Trophoblast cell (in vitro differentiated cells and primary cell): ENCODE data around the gene MPV17L2.

Source experiments
- DNase-seq, 2 donors: peaks; one replicate each; pipeline ENCODE4 v3.0.0-alpha.2; 2016
- H2AFZ ChIP-seq: 2 replicates; pipeline ENCODE4 v1.6.1; 2013; ENCODE audit warnings: low read length, moderate library complexity, mild to moderate bottlenecking; ENCODE audit not compliant: insufficient read depth, poor library complexity
- H2AK5ac ChIP-seq: 2 replicates; pipeline ENCODE4 v1.6.1; 2013; ENCODE audit warnings: mild to moderate bottlenecking, low read length
- H2BK120ac ChIP-seq: 2 replicates; pipeline ENCODE4 v1.6.1; 2013; ENCODE audit warnings: low read length, mild to moderate bottlenecking, moderate library complexity; ENCODE audit not compliant: insufficient read depth, poor library complexity
- H2BK12ac ChIP-seq: 2 replicates; pipeline ENCODE4 v1.6.1; 2013; ENCODE audit warnings: mild to moderate bottlenecking, low read length, moderate library complexity
- H2BK5ac ChIP-seq: 2 replicates; pipeline ENCODE4 v1.6.1; 2013; ENCODE audit warnings: low read length, low read depth, moderate library complexity, mild to moderate bottlenecking; ENCODE audit not compliant: poor library complexity
- H3K14ac ChIP-seq: 2 replicates; pipeline ENCODE4 v1.6.1; 2013; ENCODE audit warnings: mild to moderate bottlenecking, low read length
- H3K18ac ChIP-seq: 2 replicates; pipeline ENCODE4 v1.6.1; 2013; ENCODE audit warnings: mild to moderate bottlenecking, low read length
- H3K23ac ChIP-seq: 2 replicates; pipeline ENCODE4 v1.6.1; 2013; ENCODE audit warnings: low read length
- H3K27ac ChIP-seq: 2 replicates; pipeline ENCODE4 v1.5.1; 2013; ENCODE audit warnings: low read depth, mild to moderate bottlenecking, inconsistent platforms, low read length, moderate library complexity
- H3K27me3 ChIP-seq: 2 replicates; pipeline ENCODE4 v1.6.1; 2013; ENCODE audit warnings: inconsistent platforms, mild to moderate bottlenecking, low read length, moderate library complexity; ENCODE audit not compliant: insufficient read depth
- H3K36me3 ChIP-seq, 2 experiments: 1 replicate in 1 of 2; 2 replicates in 1 of 2; pipeline ENCODE4 v1.6.1; 2013; ENCODE audit warnings: low read length in 2 of 2, mild to moderate bottlenecking in 2 of 2, moderate library complexity in 1 of 2; ENCODE audit not compliant: insufficient read depth in 2 of 2, control insufficient read depth in 1 of 2
- H3K4ac ChIP-seq: 2 replicates; pipeline ENCODE4 v1.6.1; 2013; ENCODE audit warnings: low read depth, mild to moderate bottlenecking, low read length, moderate library complexity
- H3K4me1 ChIP-seq, 2 experiments: 1 replicate in 1 of 2; 2 replicates in 1 of 2; pipeline ENCODE4 v1.6.1; 2013; ENCODE audit warnings: low read length in 2 of 2, mild to moderate bottlenecking in 2 of 2, moderate library complexity in 1 of 2; ENCODE audit not compliant: insufficient read depth in 2 of 2, control insufficient read depth in 1 of 2
- H3K4me2 ChIP-seq: 2 replicates; pipeline ENCODE4 v1.6.1; 2013; ENCODE audit warnings: inconsistent platforms, mild to moderate bottlenecking, low read length, moderate library complexity
- H3K4me3 ChIP-seq: 2 replicates; pipeline ENCODE4 v1.5.1; 2013; ENCODE audit warnings: mild to moderate bottlenecking, low read depth, low read length, inconsistent platforms
- H3K79me1 ChIP-seq: one replicate; pipeline ENCODE4 v1.6.1; 2013; ENCODE audit warnings: low read length
- H3K79me2 ChIP-seq: 2 replicates; pipeline ENCODE4 v1.6.1; 2013; ENCODE audit warnings: low read length, mild to moderate bottlenecking; ENCODE audit not compliant: control insufficient read depth, insufficient read depth, poor library complexity
- H3K9ac ChIP-seq: 2 replicates; pipeline ENCODE4 v1.6.1; 2013; ENCODE audit warnings: mild to moderate bottlenecking, low read length
- H3K9me3 ChIP-seq: 2 replicates; pipeline ENCODE4 v1.6.1; 2013; ENCODE audit warnings: low read depth, mild to moderate bottlenecking, control low read depth, inconsistent platforms, low read length; ENCODE audit not compliant: insufficient read depth
- H4K12ac ChIP-seq: 2 replicates; pipeline ENCODE4 v1.6.1; 2013; ENCODE audit warnings: low read depth, mild to moderate bottlenecking, low read length, moderate library complexity
- H4K8ac ChIP-seq: 2 replicates; pipeline ENCODE4 v1.6.1; 2013; ENCODE audit warnings: low read depth, mild to moderate bottlenecking, low read length, moderate library complexity
- H4K91ac ChIP-seq: one replicate; pipeline ENCODE4 v1.6.1; 2013; ENCODE audit warnings: low read depth, mild to moderate bottlenecking, low read length, moderate library complexity
- WGBS: extraction: QIAGEN DNeasy Blood & Tissue Kit; methylation state at CpG from one replicate; pipeline ENCODE4 v1.1.7; 2013; ENCODE audit warnings: missing lambda C conversion rate; ENCODE audit not compliant: insufficient read length, insufficient coverage; ENCODE audit errors: extremely low coverage; 5-methylcytosine and 5-hydroxymethylcytosine counted together

Gene MPV17L2

GRCh38 chr19:18220632-18221275 is 27.7 kb downstream of the MPV17L2 start:
- H3K14ac ChIP-seq, result no peak overlapping the region
- no peak overlapping the region for H4K8ac ChIP-seq
- H2BK5ac ChIP-seq, result no peak overlapping the region
- H2AK5ac ChIP-seq, result no peak overlapping the region
- H4K12ac ChIP-seq, result no peak overlapping the region
- WGBS, result no CpG with 5 or more reads among the region's 33 CpGs
- no peak overlapping the region for H2AFZ ChIP-seq
- H3K79me2 ChIP-seq, result peaks cover 3% of the 10 kb centered on the region
- no peaks in the 10 kb centered on the region for H3K9me3 ChIP-seq
- peaks cover 6% of the 10 kb centered on the region for H3K27me3 ChIP-seq
- H3K4ac ChIP-seq, result no peak overlapping the region
- H3K4me2 ChIP-seq, result no peak overlapping the region
- H3K18ac ChIP-seq, result no peak overlapping the region
- H3K4me3 ChIP-seq, result no peak overlapping the region
- no peak overlapping the region for H3K27ac ChIP-seq
- no peak overlapping the region for H3K23ac ChIP-seq
- H2BK120ac ChIP-seq, result no peak overlapping the region
- H3K9ac ChIP-seq, result no peak overlapping the region
- H3K4me1 ChIP-seq, result peaks cover 7 to 10% of the 10 kb centered on the region in 2 experiments
- no peak overlapping the region for H2BK12ac ChIP-seq
- no peak overlapping the region for H4K91ac ChIP-seq
- no peaks in the 10 kb centered on the region for H3K36me3 ChIP-seq
- DNase-seq, result peak in 1 of 2 donors; percentile 34
- peaks cover 10% of the 10 kb centered on the region for H3K79me1 ChIP-seq

GRCh38 chr19:18221815-18222725 is 29.1 kb downstream of the MPV17L2 start:
- H2BK12ac ChIP-seq, result no peak overlapping the region
- no peak overlapping the region for H2AFZ ChIP-seq
- no peak overlapping the region for H3K14ac ChIP-seq
- DNase-seq, result no peak
- peaks cover 7% of the 10 kb centered on the region for H3K27me3 ChIP-seq
- H3K9me3 ChIP-seq, result no peaks in the 10 kb centered on the region
- H2AK5ac ChIP-seq, result no peak overlapping the region
- no peak overlapping the region for H3K18ac ChIP-seq
- H4K12ac ChIP-seq, result no peak overlapping the region
- peaks cover 7 to 10% of the 10 kb centered on the region in 2 experiments for H3K4me1 ChIP-seq
- H4K8ac ChIP-seq, result no peak overlapping the region
- H4K91ac ChIP-seq, result no peak overlapping the region
- H3K4me2 ChIP-seq, result no peak overlapping the region
- H3K27ac ChIP-seq, result no peak overlapping the region
- no peak overlapping the region for H2BK5ac ChIP-seq
- no peak overlapping the region for H3K9ac ChIP-seq
- no peak overlapping the region for H3K4ac ChIP-seq
- no peaks in the 10 kb centered on the region for H3K36me3 ChIP-seq
- peaks cover 3% of the 10 kb centered on the region for H3K79me2 ChIP-seq
- H3K79me1 ChIP-seq, result peaks cover 10% of the 10 kb centered on the region
- no peak overlapping the region for H3K23ac ChIP-seq
- no peak overlapping the region for H2BK120ac ChIP-seq
- no peak overlapping the region for H3K4me3 ChIP-seq
- 80% methylated on average over 1 of the region's 25 CpGs for whole genome bisulfite sequencing

- H4K91ac ChIP-seq, result peak overlapping the region; percentile 90
- peak overlapping the region; percentile 83 for H2AFZ ChIP-seq
- peaks cover 7 to 10% of the 10 kb centered on the region in 2 experiments for H3K4me1 ChIP-seq
- peaks cover 7% of the 10 kb centered on the region for H3K27me3 ChIP-seq
- no peaks in the 10 kb centered on the region for H3K9me3 ChIP-seq
- WGBS, result no CpG with 5 or more reads among the region's 39 CpGs
- H4K12ac ChIP-seq, result peak overlapping the region; percentile 81
- H3K9ac ChIP-seq, result peak overlapping the region; percentile 68
- peaks cover 10% of the 10 kb centered on the region for H3K79me1 ChIP-seq
- peak overlapping the region; percentile 25 for H3K4ac ChIP-seq
- H3K18ac ChIP-seq, result peak overlapping the region; percentile 87
- H2AK5ac ChIP-seq, result no peak overlapping the region
- H3K36me3 ChIP-seq, result no peaks in the 10 kb centered on the region
- peak overlapping the region; percentile 40 for H3K27ac ChIP-seq
- H2BK12ac ChIP-seq, result peak overlapping the region; percentile 9
- peak in 1 of 2 donors; percentile 21 for DNase-seq
- peaks cover 3% of the 10 kb centered on the region for H3K79me2 ChIP-seq
- H3K4me2 ChIP-seq, result peak overlapping the region; percentile 72
- H3K14ac ChIP-seq, result peak overlapping the region; percentile 75
- peak overlapping the region; percentile 72 for H3K4me3 ChIP-seq
- peak overlapping the region; percentile 45 for H2BK120ac ChIP-seq
- H2BK5ac ChIP-seq, result peak overlapping the region; percentile 34
- no peak overlapping the region for H3K23ac ChIP-seq
- H4K8ac ChIP-seq, result peak overlapping the region; percentile 95
Observed at GRCh38 chr19:18223860-18224524, 31.0 kb downstream of the MPV17L2 start.
